ENCODE results near the gene EPHA4.
A peak's percentile ranks its signal among the peaks of the same experiment; 100 is the strongest.
"Not testable (repeated sequence)": the region's sequence is repeated elsewhere in the genome, so short reads cannot be mapped to it uniquely, and the experiment has no call there.

EPHA4 gene

GRCh38 chr2:221532641-221533040 lies 39.5 kb downstream of the EPHA4 start:
- DNase-seq, result no peak

GRCh38 chr2:221530653-221531037 lies 41.5 kb downstream of the EPHA4 start:
- DNase-seq, result no peak

- DNase-seq, result no peak
These were observed 42.0 kb downstream of the EPHA4 start for GRCh38 chr2:221529943-221530652.

- no peak for DNase-seq
These were observed 42.7 kb downstream of the EPHA4 start for GRCh38 chr2:221529177-221529942.

- DNase-seq, result peak; percentile 38
These were observed 44.3 kb downstream of the EPHA4 start for GRCh38 chr2:221527776-221528309.

- DNase-seq, result no peak
These were observed 47.9 kb downstream of the EPHA4 start for GRCh38 chr2:221524158-221524557.

GRCh38 chr2:221521233-221521845 lies 50.8 kb downstream of the EPHA4 start:
- DNase-seq, result no peak

- DNase-seq, result no peak
These were observed 53.0 kb downstream of the EPHA4 start for GRCh38 chr2:221518935-221519625.

GRCh38 chr2:221518201-221518934 lies 53.7 kb downstream of the EPHA4 start:
- peak; percentile 52 for DNase-seq

GRCh38 chr2:221517696-221518151 lies 54.4 kb downstream of the EPHA4 start:
- DNase-seq, result peak; percentile 85

- DNase-seq, result no peak
These were observed 54.9 kb downstream of the EPHA4 start for GRCh38 chr2:221517146-221517695.

- DNase-seq, result no peak
These were observed 56.2 kb downstream of the EPHA4 start for GRCh38 chr2:221515864-221516263.

GRCh38 chr2:221514305-221515040 lies 57.6 kb downstream of the EPHA4 start:
- no peak for DNase-seq

- no peak for DNase-seq
These were observed 58.9 kb downstream of the EPHA4 start for GRCh38 chr2:221513232-221513631.

- not testable (repeated sequence) for DNase-seq
These were observed 60.8 kb downstream of the EPHA4 start for GRCh38 chr2:221511325-221511724.

GRCh38 chr2:221506469-221506868 lies 65.6 kb downstream of the EPHA4 start:
- DNase-seq, result no peak

- no peak for DNase-seq
These were observed 66.5 kb downstream of the EPHA4 start for GRCh38 chr2:221505605-221506004.

GRCh38 chr2:221504905-221505304 lies 67.2 kb downstream of the EPHA4 start:
- no peak for DNase-seq

- no peak for DNase-seq
These were observed 68.1 kb downstream of the EPHA4 start for GRCh38 chr2:221503965-221504364.

GRCh38 chr2:221502270-221503010 lies 69.7 kb downstream of the EPHA4 start:
- DNase-seq, result no peak

All from activated gamma-delta T cell treated with Interleukin-2 at 50 U/mL for 16 hours (primary cell).